ENCODE results near the gene RXRA.

RXRA gene

GRCh38 chr9:134411440-134412297 is 85.4 kb downstream of the RXRA start (continued):
- TF ChIP-seq ZSCAN4 (tag by site-specific recombination; IDR thresholded peaks at IDR 0.05) (no peak), ZBTB48 (tag by site-specific recombination; IDR thresholded peaks at IDR 0.05) (no peak), EGR2 (tag by site-specific recombination; IDR thresholded peaks at IDR 0.05; ENCODE audit: low read depth) (peak; percentile 76), TCF7L2 (IDR thresholded peaks at IDR 0.05; ENCODE audit: borderline replicate concordance, low read depth, low read length) (no peak), ZNF548 (tag by site-specific recombination; IDR thresholded peaks at IDR 0.05) (no peak), WT1 (tag by site-specific recombination; IDR thresholded peaks at IDR 0.05) (no peak), ZNF433 (tag by site-specific recombination; IDR thresholded peaks at IDR 0.05; ENCODE audit: low read depth) (no peak), GLI2 (tag by site-specific recombination; IDR thresholded peaks at IDR 0.05; ENCODE audit: borderline replicate concordance, low read depth) (no peak), ZFHX2 (tag by site-specific recombination; conservative IDR thresholded peaks at IDR 0.05) (peak; percentile 84)
- TF ChIP-seq, protein P1, sequence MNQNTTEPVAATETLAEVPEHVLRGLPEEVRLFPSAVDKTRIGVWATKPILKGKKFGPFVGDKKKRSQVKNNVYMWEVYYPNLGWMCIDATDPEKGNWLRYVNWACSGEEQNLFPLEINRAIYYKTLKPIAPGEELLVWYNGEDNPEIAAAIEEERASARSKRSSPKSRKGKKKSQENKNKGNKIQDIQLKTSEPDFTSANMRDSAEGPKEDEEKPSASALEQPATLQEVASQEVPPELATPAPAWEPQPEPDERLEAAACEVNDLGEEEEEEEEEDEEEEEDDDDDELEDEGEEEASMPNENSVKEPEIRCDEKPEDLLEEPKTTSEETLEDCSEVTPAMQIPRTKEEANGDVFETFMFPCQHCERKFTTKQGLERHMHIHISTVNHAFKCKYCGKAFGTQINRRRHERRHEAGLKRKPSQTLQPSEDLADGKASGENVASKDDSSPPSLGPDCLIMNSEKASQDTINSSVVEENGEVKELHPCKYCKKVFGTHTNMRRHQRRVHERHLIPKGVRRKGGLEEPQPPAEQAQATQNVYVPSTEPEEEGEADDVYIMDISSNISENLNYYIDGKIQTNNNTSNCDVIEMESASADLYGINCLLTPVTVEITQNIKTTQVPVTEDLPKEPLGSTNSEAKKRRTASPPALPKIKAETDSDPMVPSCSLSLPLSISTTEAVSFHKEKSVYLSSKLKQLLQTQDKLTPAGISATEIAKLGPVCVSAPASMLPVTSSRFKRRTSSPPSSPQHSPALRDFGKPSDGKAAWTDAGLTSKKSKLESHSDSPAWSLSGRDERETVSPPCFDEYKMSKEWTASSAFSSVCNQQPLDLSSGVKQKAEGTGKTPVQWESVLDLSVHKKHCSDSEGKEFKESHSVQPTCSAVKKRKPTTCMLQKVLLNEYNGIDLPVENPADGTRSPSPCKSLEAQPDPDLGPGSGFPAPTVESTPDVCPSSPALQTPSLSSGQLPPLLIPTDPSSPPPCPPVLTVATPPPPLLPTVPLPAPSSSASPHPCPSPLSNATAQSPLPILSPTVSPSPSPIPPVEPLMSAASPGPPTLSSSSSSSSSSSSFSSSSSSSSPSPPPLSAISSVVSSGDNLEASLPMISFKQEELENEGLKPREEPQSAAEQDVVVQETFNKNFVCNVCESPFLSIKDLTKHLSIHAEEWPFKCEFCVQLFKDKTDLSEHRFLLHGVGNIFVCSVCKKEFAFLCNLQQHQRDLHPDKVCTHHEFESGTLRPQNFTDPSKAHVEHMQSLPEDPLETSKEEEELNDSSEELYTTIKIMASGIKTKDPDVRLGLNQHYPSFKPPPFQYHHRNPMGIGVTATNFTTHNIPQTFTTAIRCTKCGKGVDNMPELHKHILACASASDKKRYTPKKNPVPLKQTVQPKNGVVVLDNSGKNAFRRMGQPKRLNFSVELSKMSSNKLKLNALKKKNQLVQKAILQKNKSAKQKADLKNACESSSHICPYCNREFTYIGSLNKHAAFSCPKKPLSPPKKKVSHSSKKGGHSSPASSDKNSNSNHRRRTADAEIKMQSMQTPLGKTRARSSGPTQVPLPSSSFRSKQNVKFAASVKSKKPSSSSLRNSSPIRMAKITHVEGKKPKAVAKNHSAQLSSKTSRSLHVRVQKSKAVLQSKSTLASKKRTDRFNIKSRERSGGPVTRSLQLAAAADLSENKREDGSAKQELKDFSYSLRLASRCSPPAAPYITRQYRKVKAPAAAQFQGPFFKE (tag by site-specific recombination; IDR thresholded peaks at IDR 0.05; ENCODE audit: borderline replicate concordance), result no peak
- TF ChIP-seq, protein P2, sequence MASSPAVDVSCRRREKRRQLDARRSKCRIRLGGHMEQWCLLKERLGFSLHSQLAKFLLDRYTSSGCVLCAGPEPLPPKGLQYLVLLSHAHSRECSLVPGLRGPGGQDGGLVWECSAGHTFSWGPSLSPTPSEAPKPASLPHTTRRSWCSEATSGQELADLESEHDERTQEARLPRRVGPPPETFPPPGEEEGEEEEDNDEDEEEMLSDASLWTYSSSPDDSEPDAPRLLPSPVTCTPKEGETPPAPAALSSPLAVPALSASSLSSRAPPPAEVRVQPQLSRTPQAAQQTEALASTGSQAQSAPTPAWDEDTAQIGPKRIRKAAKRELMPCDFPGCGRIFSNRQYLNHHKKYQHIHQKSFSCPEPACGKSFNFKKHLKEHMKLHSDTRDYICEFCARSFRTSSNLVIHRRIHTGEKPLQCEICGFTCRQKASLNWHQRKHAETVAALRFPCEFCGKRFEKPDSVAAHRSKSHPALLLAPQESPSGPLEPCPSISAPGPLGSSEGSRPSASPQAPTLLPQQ (tag by site-specific recombination; IDR thresholded peaks at IDR 0.05), result no peak
- TF ChIP-seq, protein P3, sequence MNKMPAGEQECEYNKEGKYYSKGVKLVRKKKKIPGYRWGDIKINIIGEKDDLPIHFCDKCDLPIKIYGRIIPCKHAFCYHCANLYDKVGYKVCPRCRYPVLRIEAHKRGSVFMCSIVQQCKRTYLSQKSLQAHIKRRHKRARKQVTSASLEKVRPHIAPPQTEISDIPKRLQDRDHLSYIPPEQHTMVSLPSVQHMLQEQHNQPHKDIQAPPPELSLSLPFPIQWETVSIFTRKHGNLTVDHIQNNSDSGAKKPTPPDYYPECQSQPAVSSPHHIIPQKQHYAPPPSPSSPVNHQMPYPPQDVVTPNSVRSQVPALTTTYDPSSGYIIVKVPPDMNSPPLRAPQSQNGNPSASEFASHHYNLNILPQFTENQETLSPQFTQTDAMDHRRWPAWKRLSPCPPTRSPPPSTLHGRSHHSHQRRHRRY (tag by site-specific recombination; IDR thresholded peaks at IDR 0.05), result no peak

- Histone ChIP-seq H3K4me3 (ENCODE audit: low read depth, low read length) (no peak overlapping the region), H3K27ac (ENCODE audit: extremely low read depth, low read depth, low read length) (no peak overlapping the region), H3K4me1 (ENCODE audit: control insufficient read depth, insufficient read depth, low read length) (0 out of 2 replicates have a peak, but pooled peaks cover 3% of the 10 kb centered on the region), H3K9me3 (ENCODE audit: control insufficient read depth, insufficient read depth, low read depth, low read length) (no peaks in the 10 kb centered on the region), H3K36me3 (ENCODE audit: control insufficient read depth in 2 of 2, insufficient read depth in 1 of 2, low read length in 2 of 2) (peaks cover 0 to 28% of the 10 kb centered on the region in 2 experiments; a peak in 1 of 3 replicates)
- CTCF ChIA-PET, result interaction anchor here (0.6 to 2.0 kb wide), 3 partner anchors 30 to 286 kb away, joined by 3 to 5 read pairs (median 3); no protein-coding TSS in a partner anchor
- POLR2A ChIA-PET, result no interaction called here
- TF ChIP-seq GLIS2 (tag by site-specific recombination; IDR thresholded peaks at IDR 0.05) (peak; percentile 42; the same call in 1 of the 2 replicates), EGR2 (tag by site-specific recombination; IDR thresholded peaks at IDR 0.05; ENCODE audit: low read depth) (0 out of 2 replicates have a peak, but pooled peaks have one; percentile 22), ZFP3 (tag by site-specific recombination; IDR thresholded peaks at IDR 0.05; ENCODE audit: low read depth) (no peak)
These were observed 86.0 kb downstream of the RXRA start for GRCh38 chr9:134412298-134412711.

Measured in HEK293 (cell line).